ENCODE results near the gene OR10H2.
"Not testable (repeated sequence)": the region's sequence is repeated elsewhere in the genome, so short reads cannot be mapped to it uniquely, and the experiment has no call there.

The OR10H2 gene

DNA sequence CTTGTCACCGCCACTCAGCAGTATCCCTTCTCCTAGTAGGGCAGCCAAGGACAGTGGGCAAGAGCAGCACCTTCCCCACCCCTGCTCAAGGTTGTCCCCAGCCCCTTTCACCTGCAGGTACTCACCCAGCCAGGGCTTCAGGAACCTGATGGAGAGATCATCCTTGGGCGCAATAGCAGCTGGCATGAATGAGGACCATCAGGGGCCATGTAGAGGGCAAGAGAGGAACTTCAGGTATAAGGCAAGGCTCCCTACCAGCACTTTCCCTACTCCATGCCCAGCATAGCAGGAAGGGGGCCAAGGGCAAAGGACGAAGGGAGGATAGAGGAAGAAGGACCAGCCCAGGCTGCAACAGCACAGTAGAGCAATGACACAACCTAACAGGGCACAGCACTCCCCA lies 46.3 kb downstream of the OR10H2 start:
- not testable (repeated sequence) for DNase-seq

- DNase-seq = no peak
These were observed 47.4 kb downstream of the OR10H2 start for GRCh38 chr19:15775249-15775648.

GRCh38 chr19:15776264-15776663 lies 48.4 kb downstream of the OR10H2 start:
- DNase-seq = no peak

DNA sequence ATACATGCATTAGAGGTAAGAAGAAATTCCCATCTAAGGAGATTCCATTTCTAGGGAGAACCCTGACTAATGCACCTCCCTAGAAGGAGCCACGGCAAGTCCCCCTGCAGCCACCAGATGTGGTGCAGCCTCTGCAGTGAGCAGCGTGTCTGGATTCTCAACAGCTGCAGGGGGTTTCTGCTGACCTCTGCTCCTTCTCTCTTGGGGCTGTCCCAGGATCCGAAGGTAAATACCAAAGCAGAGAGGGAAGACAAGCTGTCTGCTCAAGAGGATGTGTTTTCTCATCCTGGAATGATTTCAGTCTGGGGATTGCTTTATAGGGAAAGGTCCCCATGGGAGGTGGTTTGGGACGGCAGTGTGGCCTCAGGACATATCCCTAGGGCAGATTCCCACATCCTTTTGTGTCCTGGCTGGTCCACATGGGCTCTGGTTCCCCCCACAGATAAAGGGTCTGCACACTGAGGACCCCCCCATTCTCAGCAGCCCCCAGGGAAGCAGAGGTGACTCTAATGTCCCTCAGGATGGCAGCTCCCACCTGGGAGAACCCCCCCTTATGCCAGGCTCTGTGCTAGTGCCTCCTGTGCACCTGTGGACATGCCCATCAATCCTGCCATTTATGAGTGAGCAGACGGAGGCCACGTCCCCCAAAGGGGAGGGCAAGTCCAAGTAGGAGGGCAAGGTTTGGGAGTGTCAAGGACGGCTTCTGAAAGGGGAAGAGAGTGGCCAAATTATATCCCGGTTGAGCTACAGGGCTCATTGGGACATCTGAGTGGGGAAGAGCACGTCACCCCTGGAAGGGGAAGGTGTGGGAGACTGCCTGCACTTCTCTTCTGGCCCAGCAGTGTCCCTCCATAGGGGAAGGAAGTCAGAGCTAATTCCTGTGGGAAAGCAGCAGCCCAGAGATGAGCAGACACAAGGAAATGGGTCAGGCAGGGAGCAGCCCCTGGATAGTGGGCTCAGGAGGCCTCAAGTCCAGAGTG lies 49.5 kb downstream of the OR10H2 start:
- no peak for DNase-seq
